ENCODE measurements around the gene KCNMB4. TPM values are rescaled to one million over a fixed set of nuclear protein-coding genes. Genes with fewer than 3 reads are reported as not detected.

Gene KCNMB4
- polyA plus RNA-seq, 1 of the 3 experiments (the other 2 are of a cell fraction), result 0.74 TPM

DNA sequence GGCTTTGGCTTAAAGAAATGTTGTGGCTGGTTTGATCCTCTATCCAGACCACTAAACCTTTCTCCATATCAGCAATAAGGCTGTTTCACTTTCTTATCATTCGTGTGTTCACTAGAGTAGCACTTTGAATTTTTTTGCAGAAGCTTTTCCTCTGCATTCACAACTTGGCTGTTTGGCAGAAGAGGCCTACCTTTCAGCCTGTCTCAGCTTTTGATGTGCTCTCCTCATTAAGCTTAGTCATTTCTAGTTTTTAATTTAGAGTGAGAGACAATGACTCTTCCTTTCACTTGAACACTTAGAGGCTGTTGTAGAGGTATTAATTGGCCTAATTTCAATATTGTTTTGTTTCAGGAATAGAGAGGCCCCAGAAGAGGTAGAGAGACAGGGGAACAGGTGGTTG lies 13.8 kb downstream of the KCNMB4 start:
- ChIA-PET CTCF (interaction anchor here (0.9 kb wide), 1 partner anchor 479 kb away, joined by 3 read pairs; no protein-coding TSS in a partner anchor), POLR2A (no interaction called here)
- no peaks in the 10 kb centered on the region for H3K27me3 ChIP-seq (ENCODE audit: insufficient read depth)
- no peak overlapping the region for H2AFZ ChIP-seq (ENCODE audit: low read depth)
- H3K4me1 ChIP-seq (ENCODE audit: control insufficient read depth in 1 of 2, insufficient read depth in 2 of 2, low read depth in 1 of 2, low read length in 1 of 2), result no peaks in the 10 kb centered on the region
- no peak for DNase-seq
- no peak overlapping the region for H3K9ac ChIP-seq
- no peaks in the 10 kb centered on the region for H3K36me3 ChIP-seq (replicated peaks in 1 of 2; ENCODE audit: control insufficient read depth in 1 of 2, insufficient read depth in 2 of 2, low read length in 1 of 2)
- no peaks in the 10 kb centered on the region for H4K20me1 ChIP-seq (ENCODE audit: insufficient read depth)
- H3F3A ChIP-seq (replicated peaks; ENCODE audit: insufficient read depth), result no peaks in the 10 kb centered on the region
- H3K4me2 ChIP-seq, result no peak overlapping the region
- no peak overlapping the region for H3K27ac ChIP-seq (ENCODE audit: low read depth in 2 of 2, low read length in 1 of 2)
- TF ChIP-seq, protein P1, sequence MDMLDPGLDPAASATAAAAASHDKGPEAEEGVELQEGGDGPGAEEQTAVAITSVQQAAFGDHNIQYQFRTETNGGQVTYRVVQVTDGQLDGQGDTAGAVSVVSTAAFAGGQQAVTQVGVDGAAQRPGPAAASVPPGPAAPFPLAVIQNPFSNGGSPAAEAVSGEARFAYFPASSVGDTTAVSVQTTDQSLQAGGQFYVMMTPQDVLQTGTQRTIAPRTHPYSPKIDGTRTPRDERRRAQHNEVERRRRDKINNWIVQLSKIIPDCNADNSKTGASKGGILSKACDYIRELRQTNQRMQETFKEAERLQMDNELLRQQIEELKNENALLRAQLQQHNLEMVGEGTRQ (IDR thresholded peaks at IDR 0.05; ENCODE audit: borderline replicate concordance, low read depth, low read length), result no peak
- TF ChIP-seq FOXM1 (IDR thresholded peaks at IDR 0.05; ENCODE audit: low read depth) (no peak), GATA2 (CRISPR knock-in tag; IDR thresholded peaks at IDR 0.05) (no peak), CHD2 (IDR thresholded peaks at IDR 0.05; ENCODE audit: low read length, partially characterized antibody) (no peak), FOSL2 (IDR thresholded peaks at IDR 0.05; ENCODE audit: borderline replicate concordance, low read depth) (no peak), RXRA (IDR thresholded peaks at IDR 0.05; ENCODE audit: borderline replicate concordance, low read depth) (no peak)
- TF ChIP-seq, protein P2, sequence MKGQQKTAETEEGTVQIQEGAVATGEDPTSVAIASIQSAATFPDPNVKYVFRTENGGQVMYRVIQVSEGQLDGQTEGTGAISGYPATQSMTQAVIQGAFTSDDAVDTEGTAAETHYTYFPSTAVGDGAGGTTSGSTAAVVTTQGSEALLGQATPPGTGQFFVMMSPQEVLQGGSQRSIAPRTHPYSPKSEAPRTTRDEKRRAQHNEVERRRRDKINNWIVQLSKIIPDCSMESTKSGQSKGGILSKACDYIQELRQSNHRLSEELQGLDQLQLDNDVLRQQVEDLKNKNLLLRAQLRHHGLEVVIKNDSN (IDR thresholded peaks at IDR 0.05; ENCODE audit: borderline replicate concordance, low read depth), result no peak
- H3K79me2 ChIP-seq (ENCODE audit: insufficient read depth), result no peaks in the 10 kb centered on the region
- H3K4me3 ChIP-seq (ENCODE audit: low read depth in 2 of 2, low read length in 1 of 2), result no peak overlapping the region
- no peaks in the 10 kb centered on the region for H3K9me2 ChIP-seq
- H3K9me3 ChIP-seq, result no peaks in the 10 kb centered on the region
- 16% methylated on average over 1 of the region's 1 CpG for WGBS (ENCODE audit: low lambda C conversion rate)

DNA sequence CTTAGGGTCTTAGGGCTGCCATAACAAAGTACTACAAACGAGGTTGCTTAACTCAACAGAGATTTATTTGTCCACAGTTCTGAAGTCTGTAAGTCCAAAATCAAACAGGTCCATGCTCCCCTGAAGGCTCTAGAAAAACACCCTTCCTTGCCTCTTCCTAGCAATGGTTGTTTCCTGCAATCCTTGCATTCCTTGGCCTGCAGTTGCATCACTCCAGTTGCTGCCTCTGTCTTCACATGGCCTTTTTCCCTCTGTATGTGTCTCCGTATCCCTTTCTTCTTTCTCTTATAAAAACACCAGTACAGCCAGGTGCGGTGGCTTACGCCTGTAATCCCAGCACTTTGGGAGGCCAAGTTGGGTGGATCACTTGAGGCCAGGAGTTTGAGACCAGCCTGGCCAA lies 17.4 kb downstream of the KCNMB4 start:
- H3K4me2 ChIP-seq, result no peak overlapping the region
- POLR2A ChIA-PET, result no interaction called here
- no peaks in the 10 kb centered on the region for H3K4me1 ChIP-seq (ENCODE audit: control insufficient read depth in 1 of 2, insufficient read depth in 2 of 2, low read depth in 1 of 2, low read length in 1 of 2)
- no peaks in the 10 kb centered on the region for H3F3A ChIP-seq (replicated peaks; ENCODE audit: insufficient read depth)
- H3K9ac ChIP-seq, result no peak overlapping the region
- H4K20me1 ChIP-seq (ENCODE audit: insufficient read depth), result no peaks in the 10 kb centered on the region
- H2AFZ ChIP-seq (ENCODE audit: low read depth), result no peak overlapping the region
- WGBS (ENCODE audit: low lambda C conversion rate), result 72% methylated on average over 4 of the region's 4 CpGs
- H3K9me2 ChIP-seq, result no peaks in the 10 kb centered on the region
- no peak for TF ChIP-seq EZH2phosphoT487 (IDR thresholded peaks at IDR 0.05; ENCODE audit: borderline replicate concordance, low read depth)
- no peak for TF ChIP-seq GATA2 (CRISPR knock-in tag; IDR thresholded peaks at IDR 0.05)
- TF ChIP-seq MXI1 (IDR thresholded peaks at IDR 0.05; ENCODE audit: low read depth, low read length), result no peak
- no peaks in the 10 kb centered on the region for H3K27me3 ChIP-seq (ENCODE audit: insufficient read depth)
- H3K36me3 ChIP-seq (replicated peaks in 1 of 2; ENCODE audit: control insufficient read depth in 1 of 2, insufficient read depth in 2 of 2, low read length in 1 of 2), result no peaks in the 10 kb centered on the region
- no peak for DNase-seq
- H3K27ac ChIP-seq (ENCODE audit: low read depth in 2 of 2, low read length in 1 of 2), result no peak overlapping the region
- no peak overlapping the region for H3K4me3 ChIP-seq (ENCODE audit: low read depth in 2 of 2, low read length in 1 of 2)
- H3K9me3 ChIP-seq, result no peaks in the 10 kb centered on the region
- CTCF ChIA-PET, result no interaction called here
- H3K79me2 ChIP-seq (ENCODE audit: insufficient read depth), result no peaks in the 10 kb centered on the region

DNA sequence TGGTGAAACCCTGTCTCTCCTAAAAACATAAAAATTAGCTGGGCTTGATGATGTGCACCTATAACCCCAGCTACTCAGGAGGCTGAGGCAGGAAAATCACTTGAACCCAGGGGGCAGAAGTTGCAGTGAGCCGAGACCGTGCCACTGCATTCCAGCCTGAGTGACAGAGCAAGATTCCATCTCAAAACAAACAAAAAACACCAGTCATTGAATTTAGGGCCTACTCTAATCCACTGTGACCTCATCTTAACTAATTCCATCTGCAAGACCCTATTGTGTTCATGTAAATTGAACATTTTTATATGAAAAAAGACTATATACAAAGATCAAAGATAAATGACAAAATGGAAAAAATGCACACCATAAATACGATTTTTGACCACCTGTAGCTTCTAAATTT lies 17.8 kb downstream of the KCNMB4 start:
- 70% methylated on average over 3 of the region's 3 CpGs for WGBS (ENCODE audit: low lambda C conversion rate)
- Histone ChIP-seq H2AFZ (ENCODE audit: low read depth) (no peak overlapping the region), H3K27ac (ENCODE audit: low read depth in 2 of 2, low read length in 1 of 2) (no peak overlapping the region), H3F3A (replicated peaks; ENCODE audit: insufficient read depth) (no peaks in the 10 kb centered on the region), H3K4me2 (no peak overlapping the region), H3K9ac (no peak overlapping the region), H3K36me3 (replicated peaks in 1 of 2; ENCODE audit: control insufficient read depth in 1 of 2, insufficient read depth in 2 of 2, low read length in 1 of 2) (no peaks in the 10 kb centered on the region), H3K79me2 (ENCODE audit: insufficient read depth) (no peaks in the 10 kb centered on the region), H3K4me3 (ENCODE audit: low read depth in 2 of 2, low read length in 1 of 2) (no peak overlapping the region), H3K4me1 (ENCODE audit: control insufficient read depth in 1 of 2, insufficient read depth in 2 of 2, low read depth in 1 of 2, low read length in 1 of 2) (no peaks in the 10 kb centered on the region), H4K20me1 (ENCODE audit: insufficient read depth) (no peaks in the 10 kb centered on the region), H3K9me3 (no peaks in the 10 kb centered on the region), H3K9me2 (no peaks in the 10 kb centered on the region), H3K27me3 (ENCODE audit: insufficient read depth) (no peaks in the 10 kb centered on the region)
- CTCF ChIA-PET, result no interaction called here
- POLR2A ChIA-PET, result no interaction called here
- DNase-seq, result no peak
- no peak for TF ChIP-seq YY1 (IDR thresholded peaks at IDR 0.05; ENCODE audit: low read depth)
- TF ChIP-seq EP300 (IDR thresholded peaks at IDR 0.05; ENCODE audit: borderline replicate concordance in 1 of 2, low read depth in 1 of 2, low read length in 1 of 2), result no peak
- no peak for TF ChIP-seq FOXM1 (IDR thresholded peaks at IDR 0.05; ENCODE audit: low read depth)
- TF ChIP-seq, protein P3, sequence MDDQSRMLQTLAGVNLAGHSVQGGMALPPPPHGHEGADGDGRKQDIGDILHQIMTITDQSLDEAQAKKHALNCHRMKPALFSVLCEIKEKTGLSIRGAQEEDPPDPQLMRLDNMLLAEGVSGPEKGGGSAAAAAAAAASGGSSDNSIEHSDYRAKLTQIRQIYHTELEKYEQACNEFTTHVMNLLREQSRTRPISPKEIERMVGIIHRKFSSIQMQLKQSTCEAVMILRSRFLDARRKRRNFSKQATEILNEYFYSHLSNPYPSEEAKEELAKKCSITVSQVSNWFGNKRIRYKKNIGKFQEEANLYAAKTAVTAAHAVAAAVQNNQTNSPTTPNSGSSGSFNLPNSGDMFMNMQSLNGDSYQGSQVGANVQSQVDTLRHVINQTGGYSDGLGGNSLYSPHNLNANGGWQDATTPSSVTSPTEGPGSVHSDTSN (IDR thresholded peaks at IDR 0.05), result no peak
- TF ChIP-seq RCOR1 (IDR thresholded peaks at IDR 0.05; ENCODE audit: low read length), result no peak
- TF ChIP-seq TEAD4 (IDR thresholded peaks at IDR 0.05; ENCODE audit: borderline replicate concordance, insufficient read depth), result no peak
- no peak for TF ChIP-seq GATA2 (CRISPR knock-in tag; IDR thresholded peaks at IDR 0.05)
- TF ChIP-seq TAF1 (IDR thresholded peaks at IDR 0.05; ENCODE audit: borderline replicate concordance, low read depth, low read length), result no peak
- TF ChIP-seq, protein P4, sequence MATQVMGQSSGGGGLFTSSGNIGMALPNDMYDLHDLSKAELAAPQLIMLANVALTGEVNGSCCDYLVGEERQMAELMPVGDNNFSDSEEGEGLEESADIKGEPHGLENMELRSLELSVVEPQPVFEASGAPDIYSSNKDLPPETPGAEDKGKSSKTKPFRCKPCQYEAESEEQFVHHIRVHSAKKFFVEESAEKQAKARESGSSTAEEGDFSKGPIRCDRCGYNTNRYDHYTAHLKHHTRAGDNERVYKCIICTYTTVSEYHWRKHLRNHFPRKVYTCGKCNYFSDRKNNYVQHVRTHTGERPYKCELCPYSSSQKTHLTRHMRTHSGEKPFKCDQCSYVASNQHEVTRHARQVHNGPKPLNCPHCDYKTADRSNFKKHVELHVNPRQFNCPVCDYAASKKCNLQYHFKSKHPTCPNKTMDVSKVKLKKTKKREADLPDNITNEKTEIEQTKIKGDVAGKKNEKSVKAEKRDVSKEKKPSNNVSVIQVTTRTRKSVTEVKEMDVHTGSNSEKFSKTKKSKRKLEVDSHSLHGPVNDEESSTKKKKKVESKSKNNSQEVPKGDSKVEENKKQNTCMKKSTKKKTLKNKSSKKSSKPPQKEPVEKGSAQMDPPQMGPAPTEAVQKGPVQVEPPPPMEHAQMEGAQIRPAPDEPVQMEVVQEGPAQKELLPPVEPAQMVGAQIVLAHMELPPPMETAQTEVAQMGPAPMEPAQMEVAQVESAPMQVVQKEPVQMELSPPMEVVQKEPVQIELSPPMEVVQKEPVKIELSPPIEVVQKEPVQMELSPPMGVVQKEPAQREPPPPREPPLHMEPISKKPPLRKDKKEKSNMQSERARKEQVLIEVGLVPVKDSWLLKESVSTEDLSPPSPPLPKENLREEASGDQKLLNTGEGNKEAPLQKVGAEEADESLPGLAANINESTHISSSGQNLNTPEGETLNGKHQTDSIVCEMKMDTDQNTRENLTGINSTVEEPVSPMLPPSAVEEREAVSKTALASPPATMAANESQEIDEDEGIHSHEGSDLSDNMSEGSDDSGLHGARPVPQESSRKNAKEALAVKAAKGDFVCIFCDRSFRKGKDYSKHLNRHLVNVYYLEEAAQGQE (IDR thresholded peaks at IDR 0.05; ENCODE audit: low read depth, low read length), result no peak
